ENCODE results near the gene MICAL3. TPM values are rescaled to one million over a fixed set of nuclear protein-coding genes. Genes with fewer than 3 reads are reported as not detected.
"Not testable (repeated sequence)": the region's sequence is repeated elsewhere in the genome, so short reads cannot be mapped to it uniquely, and the experiment has no call there.

MICAL3 gene
- total RNA-seq, 1 donor from 2014 or later, result 44.8 TPM

GRCh38 chr22:18033204-18033998 lies 9.0 kb upstream of the MICAL3 start:
- FAIRE-seq, result no peak
- no peak for DNase-seq (ENCODE audit: low spot score in 2 of 2)

GRCh38 chr22:18032455-18033101 lies 8.2 kb upstream of the MICAL3 start:
- DNase-seq (ENCODE audit: low spot score in 2 of 2) (no peak), FAIRE-seq (no peak)

DNA sequence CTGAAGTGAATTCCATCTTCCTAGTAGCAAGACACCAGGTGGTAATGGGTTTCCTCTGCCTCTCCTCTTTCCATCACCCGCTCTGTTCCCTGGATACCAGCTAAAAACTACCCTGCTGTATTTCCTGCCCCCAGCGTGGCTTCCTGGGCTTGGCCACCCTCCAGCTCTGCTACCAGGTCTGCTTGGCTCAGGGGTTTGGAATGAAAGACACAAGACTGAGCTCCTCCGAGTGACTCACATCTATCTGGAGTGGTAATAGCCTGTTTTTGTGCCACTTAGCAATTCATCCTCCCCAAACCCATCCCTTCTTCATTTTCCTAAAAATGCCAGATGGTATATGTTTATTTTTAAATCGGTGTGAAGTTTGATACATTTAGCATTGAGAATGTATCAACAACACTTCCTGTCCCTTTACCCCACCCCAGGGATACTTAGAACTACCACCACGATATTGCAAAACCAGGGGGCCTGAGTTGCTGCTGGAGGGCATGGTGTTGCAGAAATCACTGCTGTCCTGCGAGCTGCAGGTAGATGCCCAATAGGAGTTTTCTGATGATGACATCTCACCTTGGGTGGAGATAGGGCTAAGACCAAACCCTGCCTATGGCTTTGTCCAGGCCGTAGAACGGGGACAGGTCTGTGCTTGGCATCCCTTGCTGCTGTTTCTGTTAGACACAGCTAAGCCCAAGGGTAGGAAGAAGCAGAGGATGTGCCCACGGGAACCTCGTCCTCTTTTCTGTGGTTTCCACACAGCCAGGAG lies 7.5 kb upstream of the MICAL3 start:
- no peak for FAIRE-seq
- no peak for DNase-seq (ENCODE audit: low spot score in 2 of 2)

DNA sequence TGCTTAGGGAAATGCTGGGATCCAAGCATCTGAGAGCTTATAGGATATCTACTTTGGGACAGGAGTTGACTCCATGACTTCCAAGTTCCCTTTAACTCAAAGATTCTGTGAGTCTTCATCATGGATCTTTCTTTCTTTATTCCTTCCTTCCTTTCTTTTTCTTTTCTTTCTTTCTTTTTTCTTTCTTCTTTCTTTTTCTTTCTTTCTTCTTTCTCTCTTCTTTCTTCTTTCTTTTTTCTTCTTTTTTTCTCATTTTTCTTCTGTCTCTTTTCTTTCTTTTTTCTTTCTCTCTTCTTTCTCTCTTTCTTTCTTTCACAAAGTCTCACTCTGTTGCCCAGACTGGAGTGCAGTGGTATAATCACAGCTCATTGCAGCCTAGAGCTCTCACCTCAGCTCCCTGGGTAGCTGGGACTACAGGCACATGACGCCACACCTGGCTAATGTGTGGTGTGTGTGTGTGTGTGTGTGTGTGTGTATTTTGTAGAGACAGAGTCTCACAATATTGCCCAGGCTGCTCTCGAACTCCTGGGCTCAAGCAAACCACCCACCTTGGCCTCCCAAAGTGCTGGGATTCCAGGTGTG lies 5.4 kb upstream of the MICAL3 start:
- FAIRE-seq, result no peak
- DNase-seq (ENCODE audit: low spot score in 2 of 2), result no peak

DNA sequence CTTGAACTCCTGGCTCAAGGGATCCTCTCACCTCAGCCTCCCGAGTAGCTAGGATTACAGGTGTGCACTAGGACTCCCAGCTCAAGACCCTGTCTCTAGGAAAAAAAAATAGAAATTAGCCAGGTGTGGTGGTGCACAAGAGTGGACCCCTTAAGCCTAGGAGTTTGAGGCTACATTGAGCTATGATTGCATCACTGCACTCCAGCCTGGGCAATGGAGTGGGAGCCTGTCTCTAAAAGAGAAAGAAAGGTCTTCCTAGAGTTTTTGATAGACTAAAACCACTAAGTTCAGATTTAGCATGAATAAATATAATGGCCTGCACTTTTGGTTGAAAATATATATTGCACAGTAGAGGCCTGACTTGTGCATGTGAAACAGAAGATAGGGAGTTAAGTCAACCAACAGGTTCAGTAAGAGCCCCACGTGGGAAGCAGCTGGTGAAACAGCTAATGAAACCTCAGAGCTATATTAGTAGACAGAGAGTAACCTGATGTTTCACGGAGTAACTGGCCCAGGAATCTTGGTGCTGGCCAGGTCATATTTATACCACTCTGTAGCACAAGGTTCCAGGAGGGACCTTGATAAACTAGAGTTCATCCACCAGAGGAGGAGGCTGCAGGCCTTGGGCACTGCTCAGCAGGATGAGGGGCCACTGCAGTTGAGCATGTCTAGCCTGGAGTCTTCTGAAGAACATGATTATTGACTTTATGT lies 4.6 kb upstream of the MICAL3 start:
- FAIRE-seq (no peak), DNase-seq (ENCODE audit: low spot score in 2 of 2) (no peak)

GRCh38 chr22:18025898-18026297 lies 1.5 kb upstream of the MICAL3 start:
- FAIRE-seq; DNase-seq (ENCODE audit: low spot score in 2 of 2): not testable (repeated sequence)

DNA sequence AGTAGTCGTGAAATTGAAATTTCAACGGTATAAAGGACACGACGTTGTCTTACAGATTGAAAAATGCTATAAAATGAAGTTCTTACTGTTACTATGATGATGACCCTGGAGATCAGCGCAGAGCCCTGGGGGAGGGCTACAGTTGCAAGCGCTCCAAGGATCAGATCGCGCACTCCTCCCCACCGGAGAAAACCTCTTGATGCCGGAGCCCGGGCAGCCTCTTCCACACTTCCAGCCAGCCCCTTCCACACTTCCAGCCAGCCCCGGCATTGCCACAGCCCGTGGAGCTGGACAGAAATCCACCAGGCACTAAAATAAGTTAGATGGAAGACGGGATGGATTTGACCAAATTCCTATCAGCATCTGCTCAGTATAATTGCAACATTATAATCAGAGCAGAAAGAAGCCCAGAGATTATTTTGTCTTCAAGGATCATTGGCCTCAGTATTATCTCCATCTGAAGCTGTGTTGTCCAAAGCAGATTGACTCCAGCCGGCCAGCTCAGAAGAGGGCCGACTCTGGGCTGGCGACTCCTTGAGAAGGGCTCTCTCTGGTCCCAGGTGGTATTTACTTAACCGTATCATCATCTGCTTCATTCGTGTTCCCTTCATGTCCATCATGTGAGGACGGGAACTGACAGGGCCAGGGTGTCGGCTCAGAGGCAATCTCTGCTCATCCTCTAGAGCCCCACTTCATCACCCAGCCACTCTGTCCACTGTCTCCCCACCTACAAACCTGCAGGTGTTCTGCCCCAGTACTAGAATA lies 777 bp upstream of the MICAL3 start:
- DNase-seq (ENCODE audit: low spot score in 2 of 2) (no peak), FAIRE-seq (no peak)

GRCh38 chr22:18023509-18024275 lies 669 bp downstream of the MICAL3 start:
- DNase-seq (ENCODE audit: low spot score in 2 of 2) (peak; percentile 73 to 82), FAIRE-seq (no peak)

GRCh38 chr22:18022876-18023275 lies 1.5 kb downstream of the MICAL3 start:
- no peak for FAIRE-seq
- DNase-seq (ENCODE audit: low spot score in 2 of 2), result no peak

GRCh38 chr22:18021431-18021830 lies 2.9 kb downstream of the MICAL3 start:
- FAIRE-seq, result no peak
- DNase-seq (ENCODE audit: low spot score in 2 of 2), result no peak

DNA sequence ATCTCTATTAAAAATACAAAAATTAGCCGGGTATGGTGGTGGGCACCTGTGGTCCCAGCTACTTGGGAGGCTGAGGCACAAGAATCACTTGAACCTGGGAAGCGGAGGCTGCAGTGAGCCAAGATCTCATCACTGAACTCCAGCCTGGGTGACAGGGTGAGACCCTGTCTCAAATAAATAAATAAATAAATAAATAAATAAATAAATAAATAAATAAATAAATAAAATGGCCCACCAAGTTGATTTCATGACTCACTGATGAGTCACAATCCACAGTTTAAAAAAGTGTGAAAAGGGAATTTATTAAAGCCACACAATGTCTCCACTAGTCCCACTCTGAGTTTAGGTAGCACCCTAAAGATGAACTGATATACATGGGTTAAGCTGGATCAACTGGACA lies 3.6 kb downstream of the MICAL3 start:
- FAIRE-seq; DNase-seq (ENCODE audit: low spot score in 2 of 2): not testable (repeated sequence)

DNA sequence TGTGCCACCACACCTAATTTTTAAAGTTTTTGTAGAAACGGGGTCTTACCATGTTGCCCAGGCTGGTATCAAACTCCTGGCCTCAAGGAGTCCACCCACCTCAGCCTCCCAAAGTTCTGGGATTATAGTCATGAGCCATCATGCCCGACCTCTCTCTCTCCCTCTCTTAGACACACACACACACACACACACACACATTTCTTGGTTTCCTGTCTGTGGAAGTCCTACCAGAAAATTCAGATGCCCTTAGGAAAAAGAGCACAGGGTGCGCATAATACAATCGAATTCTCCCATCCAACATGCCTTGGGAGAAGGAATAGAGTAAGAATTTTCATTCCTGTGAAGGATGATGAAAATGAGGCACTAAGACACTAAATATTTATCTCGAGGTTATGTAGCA lies 10.4 kb downstream of the MICAL3 start:
- DNase-seq (ENCODE audit: low spot score in 2 of 2) (no peak), FAIRE-seq (no peak)

- DNase-seq (ENCODE audit: low spot score in 2 of 2) (no peak), FAIRE-seq (no peak)
Measured at GRCh38 chr22:18013436-18013835, 10.9 kb downstream of the MICAL3 start.

- FAIRE-seq (no peak), DNase-seq (ENCODE audit: low spot score in 2 of 2) (no peak)
Measured at GRCh38 chr22:18012531-18012930, 11.8 kb downstream of the MICAL3 start.

DNA sequence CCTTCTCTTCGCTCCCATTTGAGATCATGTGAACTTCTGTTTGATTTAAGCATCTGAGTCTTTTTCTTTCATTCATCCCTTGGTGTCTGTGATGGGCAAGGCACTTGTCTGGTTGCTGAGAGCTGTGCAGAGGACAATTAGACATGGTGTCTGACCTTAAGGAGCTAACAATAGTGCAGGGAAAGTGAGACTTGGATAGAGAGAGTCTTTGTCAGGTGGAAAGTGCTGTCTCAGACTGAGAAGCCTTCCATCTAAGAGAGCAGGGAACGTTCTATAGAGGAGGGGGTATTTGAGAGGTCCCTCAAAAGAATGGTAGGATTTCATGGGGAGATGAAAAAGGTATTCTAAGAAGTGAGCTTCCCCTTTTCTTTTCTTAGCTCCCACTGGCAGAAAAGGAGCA lies 14.1 kb downstream of the MICAL3 start:
- FAIRE-seq (no peak), DNase-seq (ENCODE audit: low spot score in 2 of 2) (no peak)

DNA sequence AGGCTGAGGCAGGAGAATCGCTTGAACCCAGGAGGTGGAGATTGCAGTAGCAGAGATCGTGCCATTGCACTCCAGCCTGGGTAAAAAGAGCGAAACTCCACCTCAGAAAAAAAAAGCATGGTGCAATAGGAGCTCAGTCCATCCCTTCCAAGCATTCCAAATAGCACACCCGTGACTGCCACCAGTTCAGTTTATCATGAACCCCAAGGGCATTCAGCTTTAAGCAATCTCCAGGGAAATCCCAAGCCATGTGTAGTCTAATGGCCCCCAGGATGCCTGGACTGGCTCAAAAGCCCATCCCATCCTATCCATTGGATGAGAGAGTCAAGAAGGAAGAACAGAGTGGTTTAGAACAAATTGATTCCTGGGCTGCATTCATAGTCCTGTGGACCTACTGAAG lies 16.2 kb downstream of the MICAL3 start:
- DNase-seq (ENCODE audit: low spot score in 2 of 2) (no peak), FAIRE-seq (no peak)

DNA sequence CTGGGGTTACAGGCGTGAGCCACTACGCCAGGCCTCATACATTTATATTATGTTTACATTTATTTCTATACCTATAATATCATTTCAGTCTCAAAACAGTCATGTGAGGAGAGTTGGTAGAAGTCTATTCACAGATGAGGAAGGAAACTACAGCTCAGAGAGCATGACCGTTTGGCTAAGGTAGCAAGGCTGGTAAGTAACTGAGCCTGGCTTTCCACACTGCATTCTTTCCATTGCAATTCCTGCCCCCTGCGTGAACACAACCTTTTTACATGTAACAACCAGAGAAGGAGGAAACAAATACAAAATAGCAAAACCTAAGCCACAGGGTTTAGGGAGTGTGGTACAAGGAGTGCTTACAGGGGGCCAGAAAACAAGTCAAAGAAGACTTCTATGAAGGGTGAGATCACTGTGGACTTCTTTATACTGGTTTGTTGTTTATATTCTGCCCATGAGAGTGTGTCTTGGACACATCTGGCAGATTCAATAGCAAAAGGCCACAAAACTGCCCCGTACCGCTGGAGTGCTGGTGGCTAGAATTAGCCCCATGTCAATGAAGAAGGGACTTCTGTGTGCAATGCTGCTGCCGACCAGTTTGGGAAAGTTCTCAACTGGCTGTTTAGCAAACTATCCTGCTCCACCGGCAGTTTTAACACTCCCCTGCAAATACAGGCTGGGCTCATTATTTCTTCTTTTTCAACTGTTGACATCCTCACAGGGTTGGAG lies 19.0 kb downstream of the MICAL3 start:
- no peak for DNase-seq (ENCODE audit: low spot score in 2 of 2)
- FAIRE-seq, result no peak

- FAIRE-seq; DNase-seq (ENCODE audit: low spot score in 2 of 2): not testable (repeated sequence)
Measured at GRCh38 chr22:18001894-18002315, 22.5 kb downstream of the MICAL3 start.
